ENCODE data around the gene SCN3A.

Gene SCN3A

GRCh38 chr2:165069151-165069550 lies 134.7 kb downstream of the SCN3A start:
- DNase-seq (ENCODE audit: insufficient read length): no peak
- FAIRE-seq: no peak
- TF ChIP-seq POLR2AphosphoS5 (IDR thresholded peaks at IDR 0.05; ENCODE audit: low read depth, low read length) (no peak), TAF1 (IDR thresholded peaks at IDR 0.05; ENCODE audit: borderline replicate concordance, low read depth, low read length) (no peak), POLR2A (IDR thresholded peaks at IDR 0.05; ENCODE audit: low read depth, low read length) (no peak)

GRCh38 chr2:165068487-165068757 lies 135.4 kb downstream of the SCN3A start:
- TF ChIP-seq POLR2AphosphoS5 (IDR thresholded peaks at IDR 0.05; ENCODE audit: low read depth, low read length): no peak
- no peak for TF ChIP-seq POLR2A (IDR thresholded peaks at IDR 0.05; ENCODE audit: low read depth, low read length)
- TF ChIP-seq TAF1 (IDR thresholded peaks at IDR 0.05; ENCODE audit: borderline replicate concordance, low read depth, low read length): no peak
- no peak for DNase-seq (ENCODE audit: insufficient read length)
- FAIRE-seq: no peak

GRCh38 chr2:165067643-165068486 lies 136.0 kb downstream of the SCN3A start:
- FAIRE-seq (no peak), DNase-seq (ENCODE audit: insufficient read length) (no peak)
- no peak for TF ChIP-seq TAF1 (IDR thresholded peaks at IDR 0.05; ENCODE audit: borderline replicate concordance, low read depth, low read length)
- no peak for TF ChIP-seq POLR2AphosphoS5 (IDR thresholded peaks at IDR 0.05; ENCODE audit: low read depth, low read length)
- no peak for TF ChIP-seq POLR2A (IDR thresholded peaks at IDR 0.05; ENCODE audit: low read depth, low read length)

GRCh38 chr2:165064743-165065142 lies 139.1 kb downstream of the SCN3A start:
- TF ChIP-seq POLR2A (IDR thresholded peaks at IDR 0.05; ENCODE audit: low read depth, low read length) (no peak), TAF1 (IDR thresholded peaks at IDR 0.05; ENCODE audit: borderline replicate concordance, low read depth, low read length) (no peak), POLR2AphosphoS5 (IDR thresholded peaks at IDR 0.05; ENCODE audit: low read depth, low read length) (no peak)

GRCh38 chr2:165060411-165060810 lies 143.4 kb downstream of the SCN3A start:
- DNase-seq (ENCODE audit: insufficient read length) (no peak), FAIRE-seq (no peak)

More at GRCh38 chr2:165064743-165065142, 139.1 kb downstream of the SCN3A start:
- FAIRE-seq (no peak), DNase-seq (ENCODE audit: insufficient read length) (no peak)

GRCh38 chr2:165058476-165059265 lies 145.2 kb downstream of the SCN3A start:
- FAIRE-seq (no peak), DNase-seq (ENCODE audit: insufficient read length) (no peak)
- TF ChIP-seq POLR2A (IDR thresholded peaks at IDR 0.05; ENCODE audit: low read depth, low read length) (no peak), POLR2AphosphoS5 (IDR thresholded peaks at IDR 0.05; ENCODE audit: low read depth, low read length) (no peak), TAF1 (IDR thresholded peaks at IDR 0.05; ENCODE audit: borderline replicate concordance, low read depth, low read length) (no peak)

More at GRCh38 chr2:165060411-165060810, 143.4 kb downstream of the SCN3A start:
- TF ChIP-seq TAF1 (IDR thresholded peaks at IDR 0.05; ENCODE audit: borderline replicate concordance, low read depth, low read length) (no peak), POLR2AphosphoS5 (IDR thresholded peaks at IDR 0.05; ENCODE audit: low read depth, low read length) (no peak), POLR2A (IDR thresholded peaks at IDR 0.05; ENCODE audit: low read depth, low read length) (no peak)

GRCh38 chr2:165057931-165058330 lies 145.9 kb downstream of the SCN3A start:
- FAIRE-seq (no peak), DNase-seq (ENCODE audit: insufficient read length) (no peak)
- no peak for TF ChIP-seq TAF1 (IDR thresholded peaks at IDR 0.05; ENCODE audit: borderline replicate concordance, low read depth, low read length)
- TF ChIP-seq POLR2A (IDR thresholded peaks at IDR 0.05; ENCODE audit: low read depth, low read length): no peak
- no peak for TF ChIP-seq POLR2AphosphoS5 (IDR thresholded peaks at IDR 0.05; ENCODE audit: low read depth, low read length)

- DNase-seq (ENCODE audit: insufficient read length): no peak
- TF ChIP-seq POLR2A (IDR thresholded peaks at IDR 0.05; ENCODE audit: low read depth, low read length) (no peak), TAF1 (IDR thresholded peaks at IDR 0.05; ENCODE audit: borderline replicate concordance, low read depth, low read length) (no peak), POLR2AphosphoS5 (IDR thresholded peaks at IDR 0.05; ENCODE audit: low read depth, low read length) (no peak)
- no peak for FAIRE-seq
These were observed 146.5 kb downstream of the SCN3A start for GRCh38 chr2:165057308-165057707.

GRCh38 chr2:165056564-165056963 lies 147.3 kb downstream of the SCN3A start:
- FAIRE-seq (no peak), DNase-seq (ENCODE audit: insufficient read length) (no peak)
- TF ChIP-seq POLR2A (IDR thresholded peaks at IDR 0.05; ENCODE audit: low read depth, low read length) (no peak), POLR2AphosphoS5 (IDR thresholded peaks at IDR 0.05; ENCODE audit: low read depth, low read length) (no peak), TAF1 (IDR thresholded peaks at IDR 0.05; ENCODE audit: borderline replicate concordance, low read depth, low read length) (no peak)

- no peak for FAIRE-seq
- TF ChIP-seq TAF1 (IDR thresholded peaks at IDR 0.05; ENCODE audit: borderline replicate concordance, low read depth, low read length) (no peak), POLR2AphosphoS5 (IDR thresholded peaks at IDR 0.05; ENCODE audit: low read depth, low read length) (no peak), POLR2A (IDR thresholded peaks at IDR 0.05; ENCODE audit: low read depth, low read length) (no peak)
- DNase-seq (ENCODE audit: insufficient read length): no peak
These were observed 148.6 kb downstream of the SCN3A start for GRCh38 chr2:165055082-165055851.

- DNase-seq (ENCODE audit: insufficient read length) (no peak), FAIRE-seq (no peak)
- no peak for TF ChIP-seq POLR2A (IDR thresholded peaks at IDR 0.05; ENCODE audit: low read depth, low read length)
- TF ChIP-seq TAF1 (IDR thresholded peaks at IDR 0.05; ENCODE audit: borderline replicate concordance, low read depth, low read length): no peak
- TF ChIP-seq POLR2AphosphoS5 (IDR thresholded peaks at IDR 0.05; ENCODE audit: low read depth, low read length): no peak
These were observed 149.2 kb downstream of the SCN3A start for GRCh38 chr2:165054652-165055051.
